HPDE6-E6E7 (cell line): ENCODE results near the gene CROCC.
"Not testable (repeated sequence)": the region's sequence is repeated elsewhere in the genome, so short reads cannot be mapped to it uniquely, and the experiment has no call there.

Source experiments
- DNase-seq: peaks from one replicate; pipeline ENCODE4 v3.0.0; 2011; ENCODE audit warnings: missing footprints; ENCODE audit errors: extremely low spot score

CROCC gene, protein sequence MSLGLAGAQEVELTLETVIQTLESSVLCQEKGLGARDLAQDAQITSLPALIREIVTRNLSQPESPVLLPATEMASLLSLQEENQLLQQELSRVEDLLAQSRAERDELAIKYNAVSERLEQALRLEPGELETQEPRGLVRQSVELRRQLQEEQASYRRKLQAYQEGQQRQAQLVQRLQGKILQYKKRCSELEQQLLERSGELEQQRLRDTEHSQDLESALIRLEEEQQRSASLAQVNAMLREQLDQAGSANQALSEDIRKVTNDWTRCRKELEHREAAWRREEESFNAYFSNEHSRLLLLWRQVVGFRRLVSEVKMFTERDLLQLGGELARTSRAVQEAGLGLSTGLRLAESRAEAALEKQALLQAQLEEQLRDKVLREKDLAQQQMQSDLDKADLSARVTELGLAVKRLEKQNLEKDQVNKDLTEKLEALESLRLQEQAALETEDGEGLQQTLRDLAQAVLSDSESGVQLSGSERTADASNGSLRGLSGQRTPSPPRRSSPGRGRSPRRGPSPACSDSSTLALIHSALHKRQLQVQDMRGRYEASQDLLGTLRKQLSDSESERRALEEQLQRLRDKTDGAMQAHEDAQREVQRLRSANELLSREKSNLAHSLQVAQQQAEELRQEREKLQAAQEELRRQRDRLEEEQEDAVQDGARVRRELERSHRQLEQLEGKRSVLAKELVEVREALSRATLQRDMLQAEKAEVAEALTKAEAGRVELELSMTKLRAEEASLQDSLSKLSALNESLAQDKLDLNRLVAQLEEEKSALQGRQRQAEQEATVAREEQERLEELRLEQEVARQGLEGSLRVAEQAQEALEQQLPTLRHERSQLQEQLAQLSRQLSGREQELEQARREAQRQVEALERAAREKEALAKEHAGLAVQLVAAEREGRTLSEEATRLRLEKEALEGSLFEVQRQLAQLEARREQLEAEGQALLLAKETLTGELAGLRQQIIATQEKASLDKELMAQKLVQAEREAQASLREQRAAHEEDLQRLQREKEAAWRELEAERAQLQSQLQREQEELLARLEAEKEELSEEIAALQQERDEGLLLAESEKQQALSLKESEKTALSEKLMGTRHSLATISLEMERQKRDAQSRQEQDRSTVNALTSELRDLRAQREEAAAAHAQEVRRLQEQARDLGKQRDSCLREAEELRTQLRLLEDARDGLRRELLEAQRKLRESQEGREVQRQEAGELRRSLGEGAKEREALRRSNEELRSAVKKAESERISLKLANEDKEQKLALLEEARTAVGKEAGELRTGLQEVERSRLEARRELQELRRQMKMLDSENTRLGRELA (N-terminal part only)

DNA sequence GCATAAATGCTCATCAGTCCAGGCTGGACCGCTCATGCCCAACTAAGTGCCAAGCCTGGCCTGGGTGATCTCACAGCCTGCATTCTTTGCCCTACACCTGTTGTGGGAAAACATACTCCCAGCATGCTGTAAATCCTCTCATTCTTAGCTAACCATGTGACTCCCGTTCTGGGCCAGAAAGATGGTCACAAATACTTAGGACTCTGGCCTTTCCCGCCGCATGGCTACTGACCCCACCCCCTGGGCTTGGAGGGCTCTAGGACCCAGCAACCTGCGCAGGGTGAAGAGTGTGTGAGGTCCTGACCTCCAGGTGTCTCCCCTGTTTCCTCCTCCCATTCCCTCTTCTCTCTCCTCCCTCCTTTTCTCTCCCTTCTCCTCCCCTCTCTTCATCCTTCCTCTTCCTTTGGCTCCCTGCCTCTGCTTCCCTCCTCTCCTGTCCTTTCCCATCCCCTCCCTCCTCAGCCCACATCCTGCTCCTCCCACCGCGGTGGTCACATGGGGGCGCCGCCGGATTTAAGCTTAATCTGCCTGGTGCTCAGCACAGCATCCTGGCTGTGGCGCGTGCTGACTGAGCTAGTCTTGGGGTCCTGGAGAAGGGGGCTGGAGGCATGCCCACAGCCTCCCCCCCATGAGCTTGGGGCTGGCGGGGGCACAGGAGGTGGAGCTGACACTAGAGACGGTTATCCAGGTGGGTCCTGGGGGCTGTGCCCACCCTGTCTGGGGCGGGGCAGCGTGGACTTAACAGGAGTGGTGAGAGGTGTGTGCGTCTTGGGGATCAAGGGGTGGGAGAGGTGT, at the start of gene CROCC:
Gene CROCC, plus strand, starts transcription at position 541 of the 795 bp plus-strand sequence. Its CDS starts 88 bp downstream, at position 629.
- DNase-seq = no peak

DNA sequence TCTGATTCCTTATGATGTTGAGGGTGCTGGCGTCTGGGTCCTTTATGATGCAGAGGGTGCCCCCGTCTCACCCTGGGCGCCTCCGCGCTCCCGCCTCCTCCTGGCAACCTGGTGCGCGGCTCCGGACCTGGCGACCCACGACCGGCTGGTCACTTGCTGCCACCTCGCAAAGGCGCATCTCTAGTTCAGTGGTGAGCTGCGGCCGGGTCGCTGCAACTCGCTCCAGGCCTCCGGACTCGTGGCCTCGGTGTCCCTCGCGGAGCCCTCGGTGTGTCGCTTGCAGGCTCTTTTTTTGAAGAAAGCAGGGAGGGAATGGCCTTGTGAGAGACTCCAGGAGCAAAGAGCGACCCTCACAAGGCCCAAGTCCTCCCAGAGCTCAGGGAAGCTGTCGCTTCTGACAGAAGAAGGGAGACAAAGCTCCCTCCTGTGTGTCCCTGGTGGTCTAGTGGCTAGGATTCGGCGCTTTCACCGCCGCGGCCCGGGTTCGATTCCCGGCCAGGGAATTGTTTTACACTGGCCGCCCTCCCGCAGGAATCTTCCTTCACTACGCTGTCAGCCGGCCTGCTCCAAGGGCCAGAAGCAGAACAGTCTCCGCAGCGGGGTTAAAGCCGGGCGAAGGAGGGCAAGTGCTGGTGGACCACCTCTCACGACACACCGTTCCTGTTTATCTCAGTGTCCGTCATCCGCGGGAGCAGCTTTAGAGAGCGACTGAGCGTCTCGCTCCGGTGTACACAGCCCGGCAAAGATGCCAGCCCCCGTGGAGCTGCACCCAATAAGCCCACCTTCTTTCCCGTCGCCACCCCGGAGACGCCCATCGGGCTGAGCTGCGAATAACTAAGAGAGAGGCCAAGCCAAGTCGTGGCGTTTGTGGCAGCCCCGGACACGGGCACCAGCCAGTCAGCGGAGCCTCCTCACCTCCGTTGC, 49.3 kb upstream of the CROCC start:
- peak; percentile 67 for DNase-seq

DNA sequence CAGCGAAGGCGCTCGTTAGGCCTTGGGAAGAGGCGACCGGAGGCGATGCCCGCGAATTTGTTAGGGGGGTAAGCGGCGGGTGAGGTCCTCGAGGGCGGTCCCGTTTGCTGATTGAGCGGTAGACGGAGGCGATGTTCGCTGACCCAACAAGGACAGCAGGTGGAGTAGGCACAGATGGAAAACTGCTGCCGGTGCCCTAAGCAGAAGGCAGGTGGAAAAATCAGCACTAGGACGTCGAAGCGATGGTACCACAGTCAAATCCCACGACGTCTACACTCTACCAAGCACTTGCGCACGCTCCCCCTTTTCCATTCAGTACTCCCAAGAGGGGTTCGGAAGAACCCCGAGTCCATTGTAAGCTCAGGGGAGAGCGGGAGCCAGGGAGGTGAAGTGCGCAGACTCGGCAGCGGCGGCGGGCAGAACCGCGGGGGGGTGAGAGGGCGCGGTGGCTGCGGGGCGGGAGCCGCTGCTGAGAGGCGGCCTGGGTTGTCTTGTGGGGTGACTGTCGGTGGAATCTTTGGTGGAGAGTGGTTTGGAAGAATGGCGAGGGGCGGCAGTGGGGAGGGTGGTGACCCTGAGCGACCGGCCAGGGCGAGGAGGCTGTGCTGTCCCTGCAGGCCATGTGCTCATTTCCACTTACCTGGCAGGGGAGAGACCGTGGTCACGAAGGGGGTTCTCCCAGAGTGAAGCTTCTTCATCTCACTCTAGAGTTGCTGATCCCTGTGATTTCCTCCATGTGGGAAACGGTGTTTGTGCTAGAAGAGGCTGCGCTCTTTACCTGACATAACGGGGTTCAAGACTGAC, 48.5 kb upstream of the CROCC start:
- DNase-seq = not testable (repeated sequence)

DNA sequence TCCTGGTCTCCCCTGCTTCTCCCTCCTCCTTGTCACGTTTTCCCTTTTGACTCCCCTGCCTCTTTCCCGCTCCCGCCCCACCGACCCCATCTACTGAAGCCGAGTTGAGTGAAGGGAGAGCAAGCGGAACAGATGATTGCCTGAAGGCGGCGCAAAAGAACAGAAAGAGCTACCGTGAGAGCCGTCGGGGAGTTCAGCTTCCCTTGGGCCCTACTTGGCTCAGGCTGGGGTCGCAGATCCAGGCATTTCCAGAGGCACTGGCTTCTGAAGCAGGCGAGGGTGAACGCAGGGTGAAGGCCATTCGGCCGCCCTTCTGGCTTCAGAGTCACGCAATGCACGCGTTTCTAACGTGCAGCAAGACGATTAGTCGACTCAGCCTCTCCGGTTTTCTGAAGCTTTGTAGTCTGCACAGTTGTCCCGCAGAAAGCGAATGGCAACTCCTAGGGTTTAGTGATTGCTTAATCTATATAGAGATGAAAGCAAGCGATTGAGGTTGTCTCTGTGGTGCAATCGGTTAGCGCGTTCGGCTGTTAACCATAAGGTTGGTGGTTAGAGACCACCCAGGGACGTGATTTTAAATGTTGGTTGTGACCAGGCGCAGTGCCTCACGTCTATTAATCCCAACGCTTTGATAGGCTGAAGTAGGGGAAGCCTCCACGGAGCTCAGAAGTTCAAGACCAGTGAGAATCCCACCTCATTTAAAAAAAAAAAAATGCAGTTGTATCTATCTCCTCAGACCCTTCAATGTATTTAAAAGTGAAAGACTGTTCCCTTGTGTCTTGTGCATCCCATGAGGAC, 46.6 kb upstream of the CROCC start:
- not testable (repeated sequence) for DNase-seq

DNA sequence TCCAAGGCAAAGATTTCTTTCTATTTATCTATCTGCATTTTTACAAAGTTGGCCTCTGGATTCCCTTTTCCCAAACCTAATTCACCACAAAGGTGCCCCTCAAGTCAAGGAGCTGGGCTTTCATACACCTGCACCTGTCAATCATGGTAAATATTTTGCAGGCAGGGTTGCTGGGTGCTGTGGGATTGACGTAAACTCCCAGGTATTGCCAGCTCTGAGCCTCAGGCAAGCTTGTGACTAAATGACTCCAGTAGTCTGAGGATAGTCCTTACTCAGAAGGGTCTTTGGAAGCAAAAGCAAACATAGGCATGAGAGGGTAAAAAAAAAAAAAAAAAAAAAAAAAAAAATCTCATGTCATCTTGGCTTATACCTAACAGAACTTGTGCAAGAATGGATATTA, 40.0 kb upstream of the CROCC start:
- DNase-seq = not testable (repeated sequence)

DNA sequence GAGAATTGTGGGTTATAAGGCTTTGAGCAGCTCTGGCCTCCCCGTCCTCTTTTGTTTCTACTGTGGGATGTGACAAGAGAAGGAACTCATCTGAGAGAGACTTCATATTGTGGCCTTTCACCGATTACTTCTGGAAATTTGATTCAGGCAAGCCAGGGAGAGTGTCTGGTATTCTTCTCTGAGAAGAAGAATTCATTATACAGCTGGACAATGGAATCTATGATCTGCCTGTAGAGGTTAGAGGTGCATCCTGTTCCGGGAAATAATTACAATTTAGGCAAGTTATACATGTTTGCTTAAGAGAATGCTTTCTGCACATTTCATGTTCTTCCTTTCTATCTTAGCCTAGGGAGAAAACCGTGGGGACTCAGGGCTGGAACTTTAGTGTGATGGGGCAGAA, 38.7 kb upstream of the CROCC start:
- DNase-seq = no peak

DNA sequence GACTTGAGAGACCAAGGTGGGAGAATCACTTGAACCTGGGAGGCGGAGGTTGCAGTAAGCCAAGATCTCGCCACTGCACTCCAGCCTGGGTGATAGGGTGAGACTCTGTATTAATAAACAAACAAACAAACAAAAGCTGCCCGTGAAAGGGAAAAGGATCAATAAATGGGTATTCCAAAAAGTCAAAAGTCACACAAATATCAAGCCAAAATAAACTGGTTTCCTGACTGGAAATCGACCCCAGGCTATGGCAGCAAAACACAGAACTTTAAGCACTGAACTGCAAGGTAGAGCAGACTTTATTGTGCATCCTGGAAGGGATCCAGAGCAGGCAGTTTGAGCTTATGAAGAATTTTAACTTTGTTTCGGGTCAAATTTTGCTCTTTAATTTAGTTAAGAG, 37.2 kb upstream of the CROCC start:
- not testable (repeated sequence) for DNase-seq

DNA sequence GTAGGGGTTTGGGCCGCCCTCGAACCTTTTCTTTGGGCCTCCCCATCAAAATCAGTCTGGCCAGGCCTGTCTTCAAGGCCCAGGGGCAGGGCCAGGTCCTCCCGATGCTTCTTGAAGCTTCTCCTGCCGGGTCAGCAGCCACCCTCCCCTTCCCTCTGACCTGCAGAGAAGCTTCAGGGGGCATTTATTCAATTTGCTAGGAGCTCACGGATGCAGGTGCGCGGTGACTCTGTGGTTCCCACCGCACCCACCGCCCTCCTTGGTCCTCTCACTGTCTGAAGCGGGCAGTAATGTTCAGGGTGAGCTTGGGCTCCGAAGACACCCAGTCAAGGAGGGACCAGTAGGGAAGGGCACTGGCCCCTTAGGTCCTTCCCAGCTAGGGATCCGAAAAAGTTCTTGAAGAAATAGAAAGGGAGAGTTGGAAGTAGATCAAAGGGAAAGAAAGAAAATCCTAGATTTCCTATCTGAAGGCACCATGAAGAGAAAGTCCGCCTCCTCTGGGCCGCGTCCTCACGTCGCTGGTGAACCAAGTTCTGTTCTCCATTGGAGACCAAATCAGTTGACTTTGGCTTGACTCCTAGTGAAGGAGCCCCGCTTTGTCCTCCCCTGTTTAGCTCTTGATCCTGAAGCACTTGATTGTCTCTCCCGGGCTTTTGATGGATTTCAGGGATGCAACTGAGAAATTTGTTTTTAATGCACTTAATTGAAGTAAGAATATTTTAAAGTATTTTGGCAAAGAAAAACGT, 34.7 kb upstream of the CROCC start:
- no peak for DNase-seq

DNA sequence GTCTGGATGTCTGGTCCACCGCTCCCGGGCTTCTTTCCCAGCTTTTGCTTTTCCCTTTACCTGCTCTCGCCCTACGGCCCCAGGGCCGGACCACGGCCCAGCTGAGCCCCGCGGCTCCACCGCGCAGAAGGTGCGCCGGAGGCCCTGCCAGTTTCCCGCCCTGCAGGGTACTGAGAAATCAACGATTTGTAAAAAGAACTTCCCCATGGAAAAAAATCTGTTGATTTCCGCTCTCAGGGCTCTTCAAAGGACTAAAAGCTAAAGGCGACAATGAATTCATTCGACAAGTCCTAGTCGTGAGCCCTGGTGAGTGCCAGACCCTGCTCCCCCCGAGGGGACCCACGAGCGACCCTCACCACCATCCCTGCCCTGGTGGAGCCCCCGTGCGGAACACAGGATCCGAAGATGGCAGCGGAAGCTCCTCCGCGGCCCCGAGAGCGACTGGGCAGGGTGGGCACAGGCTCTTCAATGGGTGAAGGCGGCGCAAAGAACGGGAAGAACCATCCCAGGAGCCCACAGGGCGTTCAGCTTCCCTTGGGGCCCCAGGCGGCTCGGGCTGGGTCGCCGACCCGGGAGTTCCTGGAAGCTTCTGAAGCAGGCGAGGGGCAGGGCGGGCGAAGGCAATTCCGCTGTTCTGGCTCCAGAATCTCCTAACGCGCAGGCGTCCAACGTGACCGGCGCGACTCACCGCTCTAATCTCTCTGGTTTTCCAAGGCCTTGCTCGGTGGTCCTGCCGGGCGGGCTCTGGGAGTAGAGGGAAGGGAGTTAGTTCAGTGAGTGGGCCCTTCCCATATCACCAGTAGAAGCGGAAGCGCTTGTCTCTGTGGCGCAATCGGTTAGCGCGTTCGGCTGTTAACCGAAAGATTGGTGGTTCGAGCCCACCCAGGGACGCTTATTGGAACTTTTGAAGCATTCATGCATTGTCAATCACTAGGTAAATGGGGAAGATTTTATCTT, 32.6 kb upstream of the CROCC start:
- peak; percentile 51 for DNase-seq

DNA sequence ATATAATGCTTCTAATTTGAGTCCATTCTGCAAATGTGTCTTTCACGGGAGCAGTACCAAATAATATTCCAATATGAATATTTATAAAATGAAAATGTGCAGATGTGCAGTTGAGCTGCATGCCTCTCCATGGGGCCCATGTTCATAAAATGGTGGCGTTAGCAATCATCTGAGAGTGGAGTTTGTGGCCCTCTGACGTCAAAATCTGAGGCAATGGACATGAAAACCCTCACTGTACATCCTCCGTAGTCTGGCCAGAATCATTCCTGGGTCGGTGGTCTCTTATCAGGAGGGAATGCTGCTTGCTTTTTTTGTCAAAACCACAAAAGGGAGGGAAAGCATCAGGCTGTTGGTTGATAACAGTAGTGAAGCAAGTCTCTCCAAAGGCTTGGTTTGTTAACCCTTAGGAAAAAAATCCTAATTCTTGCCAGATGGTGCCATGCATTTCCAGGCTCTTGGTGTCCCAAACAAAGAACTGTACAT, 31.2 kb upstream of the CROCC start:
- DNase-seq = not testable (repeated sequence)

DNA sequence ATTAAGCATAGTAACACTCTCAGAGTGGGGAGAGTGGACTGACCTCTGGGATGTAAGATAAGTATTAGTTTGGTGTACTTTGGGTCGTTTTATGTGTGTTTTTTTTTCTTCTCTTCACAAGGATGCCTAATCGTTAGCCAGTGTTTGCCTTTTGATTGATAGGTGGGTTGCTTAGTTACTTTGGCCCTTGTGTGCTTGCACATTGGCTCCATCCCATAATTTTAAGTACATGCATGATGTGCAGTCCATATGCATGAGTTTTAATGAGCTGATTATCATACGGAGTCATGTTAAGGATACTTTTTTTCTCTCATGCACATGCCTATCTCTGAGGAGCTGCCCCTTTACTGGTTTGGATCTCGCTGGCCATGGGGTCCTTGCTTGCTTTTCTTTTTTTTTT, 30.7 kb upstream of the CROCC start:
- not testable (repeated sequence) for DNase-seq

DNA sequence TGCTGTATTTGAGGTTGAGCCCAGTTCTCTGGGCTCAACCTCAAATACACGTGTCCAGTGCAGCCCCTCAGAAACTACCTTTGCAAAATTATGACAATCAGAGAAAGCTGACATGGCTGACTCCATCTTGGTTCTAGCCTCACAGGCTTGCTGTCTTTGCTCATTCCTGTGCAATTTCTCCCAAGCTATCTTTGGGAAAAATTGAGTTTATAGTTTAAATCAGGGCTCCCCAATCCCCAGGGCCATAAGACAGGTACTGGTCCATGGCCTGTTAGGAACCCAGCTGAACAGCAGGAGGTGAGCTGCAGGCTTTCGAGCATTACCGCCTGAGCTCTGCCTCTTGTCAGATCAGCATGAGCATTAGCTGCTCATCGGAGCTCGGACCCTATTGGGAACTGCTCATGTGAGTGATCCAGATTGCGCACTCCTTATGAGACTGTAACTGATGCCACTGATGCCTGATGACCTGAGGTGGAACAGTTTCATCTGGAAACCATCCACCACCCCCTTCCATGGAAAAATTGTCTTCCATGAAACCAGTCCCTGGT, 28.7 kb upstream of the CROCC start:
- DNase-seq = not testable (repeated sequence)

DNA sequence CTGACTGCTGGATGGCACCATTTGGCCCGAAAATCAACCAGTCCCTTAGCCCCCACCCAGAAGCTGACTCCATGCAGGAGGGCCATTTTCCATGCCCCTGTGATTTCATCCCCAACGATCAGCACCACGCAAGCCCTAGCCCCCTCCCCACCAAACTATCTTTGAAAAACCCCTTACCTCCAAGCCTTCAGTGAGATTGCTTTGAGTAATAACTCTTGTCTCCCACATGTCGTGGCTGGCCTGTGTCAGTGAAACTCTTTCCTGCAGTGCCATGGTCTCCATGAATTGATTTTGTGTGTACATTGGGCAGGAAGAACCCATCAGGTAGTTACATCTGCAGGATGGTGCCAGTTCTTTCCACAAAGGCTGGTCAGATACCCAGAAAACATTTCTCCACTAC, 27.9 kb upstream of the CROCC start:
- DNase-seq = not testable (repeated sequence)

DNA sequence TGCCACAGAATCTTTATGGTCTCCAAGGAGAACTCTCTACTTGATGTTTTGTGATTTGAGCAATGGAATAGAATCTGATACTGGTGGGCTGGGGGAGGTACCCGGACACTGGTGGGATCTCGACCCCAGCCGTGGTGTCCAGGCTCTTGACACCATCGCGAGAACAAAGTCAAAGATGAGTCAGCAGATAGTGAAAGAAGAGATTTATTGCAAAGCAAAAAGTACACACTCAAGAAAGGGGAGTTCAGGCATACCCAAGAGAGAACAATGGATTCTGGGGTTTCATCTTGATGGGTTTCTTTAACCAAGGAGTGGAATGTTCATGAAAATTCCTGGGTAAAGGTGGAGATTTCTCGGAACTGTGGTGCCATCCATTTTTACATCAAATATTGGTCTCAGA, 27.4 kb upstream of the CROCC start:
- not testable (repeated sequence) for DNase-seq

DNA sequence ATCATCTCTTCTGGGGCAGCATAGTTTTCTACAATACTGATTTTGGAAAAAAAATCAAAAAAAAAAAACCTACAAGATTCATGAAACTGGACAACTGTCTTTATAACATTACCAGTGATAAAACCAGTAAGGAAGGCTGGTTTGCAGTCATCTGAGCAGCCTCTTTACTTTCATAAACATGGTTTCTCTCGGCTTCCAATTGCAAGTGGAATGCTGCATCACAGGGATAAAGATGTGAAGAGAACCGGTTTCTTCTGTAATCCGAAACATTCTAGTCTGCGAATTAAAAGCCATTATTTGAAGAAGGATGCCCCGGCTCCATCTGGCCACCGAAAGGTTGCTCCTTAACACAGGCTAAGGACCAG, 26.5 kb upstream of the CROCC start:
- DNase-seq = not testable (repeated sequence)
